GM21367 (cell line): Measurements from ENCODE around the gene TBL1X.

Experiments used
- ATAC-seq: cut with Tn5 transposase; IDR thresholded peaks from one replicate; pipeline ENCODE4 v1.9.1; 2021; ENCODE audit not compliant: unreplicated experiment

Gene TBL1X

DNA sequence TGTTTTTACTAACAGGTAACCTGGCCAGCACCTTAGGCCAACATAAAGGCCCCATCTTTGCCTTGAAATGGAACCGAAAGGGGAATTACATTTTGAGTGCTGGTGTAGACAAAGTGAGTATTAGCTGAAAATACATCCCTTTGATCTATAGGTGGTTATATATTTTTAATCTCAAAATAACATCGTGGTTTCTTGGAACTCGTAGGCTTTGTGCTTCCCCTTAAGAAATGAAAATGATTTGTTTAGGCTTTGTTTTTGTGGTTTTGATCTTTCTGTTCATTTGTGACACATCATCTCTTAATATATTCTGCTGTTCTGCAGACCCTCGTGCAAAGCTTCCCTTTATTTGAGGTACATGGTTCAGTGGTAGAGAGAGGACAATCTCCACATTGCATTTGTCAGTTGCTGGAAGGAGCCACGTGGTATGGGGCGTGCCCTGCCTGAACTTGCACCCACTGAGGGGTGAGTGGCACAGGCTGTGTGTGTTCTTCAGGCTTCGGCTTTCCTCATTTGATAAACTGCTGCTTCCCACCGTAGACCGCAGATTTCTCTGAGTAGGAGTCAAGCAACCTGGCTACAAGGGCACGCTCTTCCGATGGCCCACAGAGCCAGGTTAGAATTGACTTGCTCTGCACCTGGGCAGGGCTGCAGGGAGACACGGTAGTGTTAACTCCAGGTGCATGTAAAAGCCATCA lies 228.6 kb downstream of the TBL1X start:
- ATAC-seq = no peak

DNA sequence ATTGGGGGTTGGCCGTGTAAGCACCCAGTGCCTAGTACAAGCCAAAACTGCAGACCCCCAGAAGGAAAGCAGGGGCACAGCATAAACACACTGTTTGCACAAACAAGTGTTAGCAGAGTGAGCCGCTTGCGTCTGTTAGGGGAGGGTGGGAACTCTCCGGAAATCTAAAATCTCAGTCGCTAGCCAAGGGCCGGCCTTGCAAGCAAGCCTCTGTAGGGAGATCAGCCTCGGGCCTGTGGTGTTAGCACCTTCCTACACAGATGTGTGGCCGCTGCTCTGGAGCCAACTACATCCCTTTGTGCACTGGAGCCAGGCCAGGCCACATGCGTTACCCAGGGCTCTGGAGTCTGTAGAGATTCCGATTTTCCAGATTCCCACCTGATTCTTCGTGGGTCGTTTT lies 233.7 kb downstream of the TBL1X start:
- ATAC-seq = no peak

DNA sequence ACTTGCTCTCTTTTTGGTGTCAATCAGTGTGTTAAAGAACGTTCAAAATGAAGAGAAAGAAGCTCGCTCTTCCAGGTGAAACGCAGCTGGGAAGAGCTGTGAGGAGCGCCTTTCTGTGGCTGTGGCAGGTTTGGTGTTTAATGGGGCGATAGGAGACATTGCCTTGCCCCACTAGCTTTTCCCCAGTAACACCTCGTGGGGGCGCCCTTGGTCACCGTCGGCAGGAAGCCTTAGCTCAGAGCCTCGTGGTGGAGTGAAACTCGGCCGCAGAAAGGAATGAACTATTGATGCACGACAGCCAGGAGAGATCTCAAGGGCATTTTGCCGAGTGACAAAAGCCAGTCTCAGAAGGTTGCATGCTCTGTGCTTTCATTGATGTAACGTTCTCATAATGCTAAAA lies 235.7 kb downstream of the TBL1X start:
- ATAC-seq = no peak

DNA sequence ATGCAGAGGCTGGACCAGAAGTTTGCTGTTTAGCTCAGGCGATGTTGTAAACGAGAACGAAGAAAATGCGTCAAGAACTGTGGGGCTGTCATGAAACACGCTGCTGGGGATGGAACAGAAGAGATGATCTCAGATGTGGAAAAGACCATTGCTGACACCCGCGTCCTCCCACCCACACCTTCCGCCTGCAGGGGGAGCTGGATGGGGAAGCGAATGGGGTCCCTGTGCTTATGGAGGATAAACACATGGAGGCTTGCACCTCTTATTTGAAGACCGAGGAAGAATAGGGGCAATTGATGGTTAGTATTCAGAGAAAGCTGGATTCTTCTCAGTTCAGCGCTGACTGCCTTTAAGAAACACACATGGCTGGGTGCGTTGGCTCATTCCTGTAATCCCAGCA lies 236.9 kb downstream of the TBL1X start:
- no peak for ATAC-seq

DNA sequence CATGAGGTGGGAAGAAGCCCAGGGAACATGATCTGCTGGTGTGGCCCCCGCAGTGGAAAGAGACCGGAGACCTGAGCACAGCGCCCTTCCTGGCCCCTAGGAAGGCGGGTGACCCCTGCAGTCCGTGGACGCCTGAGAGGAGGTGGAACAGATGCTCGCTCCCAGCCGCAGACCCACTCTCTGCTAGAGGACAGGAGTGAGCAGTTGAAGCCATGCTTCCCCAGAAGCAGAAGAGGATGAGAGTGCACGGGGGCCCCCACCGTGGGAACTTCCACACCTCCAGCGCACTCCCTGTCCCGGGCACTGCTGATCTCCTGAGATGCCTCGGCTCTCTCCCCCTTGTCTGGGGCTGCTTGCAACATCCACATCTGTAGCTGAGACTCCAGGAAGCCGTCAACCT lies 238.5 kb downstream of the TBL1X start:
- no peak for ATAC-seq

DNA sequence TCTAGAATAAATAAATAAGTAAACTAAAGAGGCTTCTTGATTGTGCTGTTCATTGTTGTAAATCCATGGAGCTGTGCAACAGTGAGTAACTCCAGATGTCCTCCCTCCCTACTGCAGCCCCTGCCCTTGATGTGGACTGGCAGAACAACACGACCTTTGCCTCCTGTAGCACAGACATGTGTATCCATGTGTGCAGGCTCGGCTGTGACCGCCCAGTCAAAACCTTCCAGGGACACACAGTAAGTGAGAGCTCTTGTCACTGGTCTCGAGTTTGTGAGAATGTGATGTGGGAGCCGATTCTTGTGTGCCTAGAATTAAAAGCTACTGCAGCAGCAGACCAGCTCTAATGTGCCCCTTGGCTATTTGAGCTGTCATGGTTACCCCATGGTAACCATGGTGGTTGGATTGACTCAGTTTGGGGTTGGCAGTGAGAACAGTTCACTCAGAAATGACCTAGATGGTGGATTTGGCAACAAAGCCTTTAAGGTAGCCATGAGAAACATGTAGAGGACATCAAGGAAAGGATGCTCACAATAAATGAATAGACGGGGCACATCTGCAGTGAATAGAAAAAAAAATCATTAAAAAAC lies 240.1 kb downstream of the TBL1X start:
- no peak for ATAC-seq

DNA sequence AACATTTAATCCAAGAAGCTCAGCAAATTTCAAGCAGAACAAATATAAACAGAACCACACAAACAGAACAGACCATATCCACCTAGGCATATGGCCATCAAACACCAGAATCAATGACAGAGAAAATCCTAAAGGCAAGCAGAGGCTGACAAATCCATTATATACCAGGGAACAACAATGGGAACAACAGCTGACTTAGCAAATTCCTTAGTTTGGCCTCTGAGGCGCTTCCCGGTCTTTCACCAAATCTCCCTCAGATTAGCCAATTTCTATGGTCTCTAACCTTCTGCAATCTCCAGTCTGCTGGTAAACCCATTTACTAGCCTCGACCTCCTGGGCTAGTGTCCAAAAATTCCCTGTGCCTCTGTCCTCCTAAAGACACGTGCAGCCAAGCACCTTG lies 241.6 kb downstream of the TBL1X start:
- ATAC-seq = no peak

DNA sequence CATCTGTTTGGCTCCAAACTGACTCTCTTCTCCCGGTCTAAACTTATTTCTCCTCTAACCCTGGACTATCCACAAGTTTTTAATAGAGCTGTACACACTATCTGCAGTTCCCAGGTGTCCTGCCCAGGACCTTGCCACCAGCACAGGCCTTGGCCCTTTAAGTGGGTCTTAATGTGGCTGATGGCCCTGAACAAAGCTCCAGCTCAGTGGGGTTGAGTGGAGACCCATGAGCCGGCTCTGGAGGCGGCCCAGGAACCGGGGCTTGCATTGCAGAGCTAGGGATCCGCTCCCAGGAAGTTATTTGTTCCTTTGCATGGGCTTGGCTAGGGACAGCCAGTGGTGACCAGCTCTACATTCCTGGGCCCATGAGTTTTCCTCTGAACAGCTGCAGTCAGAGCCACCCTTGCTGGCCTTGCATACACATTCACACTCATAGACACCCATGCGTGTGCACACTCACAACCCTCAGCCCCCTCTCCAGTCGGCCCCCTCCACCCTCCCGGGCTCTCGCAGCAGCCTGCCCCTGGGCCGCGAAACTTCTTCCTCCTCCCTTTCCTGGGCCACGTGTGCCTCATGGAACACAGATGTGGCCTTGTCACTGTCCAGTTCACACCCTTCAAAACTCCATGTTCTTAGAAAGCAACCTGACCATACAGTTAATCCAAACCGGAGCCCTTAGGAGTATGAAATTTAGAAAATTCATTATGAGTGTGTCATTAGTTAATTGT lies 242.6 kb downstream of the TBL1X start:
- ATAC-seq = no peak

DNA sequence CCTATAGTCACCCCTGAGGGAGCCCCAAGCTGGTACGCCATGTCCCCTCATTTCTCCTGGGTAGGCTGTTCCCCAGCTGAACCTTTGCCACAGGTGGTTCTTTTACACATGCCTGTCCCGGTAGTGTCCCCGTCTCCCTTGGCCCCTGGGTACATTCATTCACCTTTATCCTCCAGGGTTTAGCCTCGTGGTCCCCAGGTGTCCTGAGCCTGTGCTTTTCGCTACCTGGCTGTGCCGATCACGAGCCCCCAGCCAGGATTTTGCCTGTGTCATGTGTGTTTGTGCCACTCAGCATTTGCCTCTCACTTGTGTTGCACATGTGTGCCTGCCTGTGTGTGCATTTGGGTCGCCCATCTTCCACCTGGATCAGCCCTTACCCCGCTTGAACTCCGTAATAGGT lies 243.2 kb downstream of the TBL1X start:
- no peak for ATAC-seq

DNA sequence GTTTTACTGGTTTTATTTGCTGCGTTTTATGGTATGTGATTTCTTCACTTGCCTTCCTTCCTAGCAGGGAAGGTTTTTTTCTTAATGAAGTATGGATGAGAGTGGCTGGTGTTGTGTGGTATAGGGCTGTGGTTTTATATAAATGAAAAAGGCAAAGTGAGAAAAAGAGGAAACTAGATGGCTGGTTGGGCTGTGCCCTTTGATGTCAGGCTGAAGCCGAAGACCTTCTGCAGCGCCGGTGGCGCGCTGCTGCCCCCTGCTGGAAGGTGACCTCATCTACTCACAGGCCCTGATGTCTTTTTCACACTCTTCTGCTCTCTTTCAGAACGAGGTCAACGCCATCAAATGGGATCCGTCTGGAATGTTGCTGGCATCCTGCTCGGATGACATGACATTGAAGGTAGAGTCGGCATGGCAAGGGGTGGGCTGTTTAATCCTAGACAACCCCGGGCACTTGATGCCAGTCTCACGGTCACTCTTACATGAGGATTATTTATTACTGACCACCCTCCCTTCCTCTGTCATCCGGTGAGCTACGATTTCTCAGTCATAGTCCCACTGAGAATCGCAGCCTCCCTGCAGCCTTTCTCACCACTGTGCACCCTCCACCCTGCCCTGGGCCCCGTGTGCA lies 244.2 kb downstream of the TBL1X start:
- peak; percentile 79 for ATAC-seq

DNA sequence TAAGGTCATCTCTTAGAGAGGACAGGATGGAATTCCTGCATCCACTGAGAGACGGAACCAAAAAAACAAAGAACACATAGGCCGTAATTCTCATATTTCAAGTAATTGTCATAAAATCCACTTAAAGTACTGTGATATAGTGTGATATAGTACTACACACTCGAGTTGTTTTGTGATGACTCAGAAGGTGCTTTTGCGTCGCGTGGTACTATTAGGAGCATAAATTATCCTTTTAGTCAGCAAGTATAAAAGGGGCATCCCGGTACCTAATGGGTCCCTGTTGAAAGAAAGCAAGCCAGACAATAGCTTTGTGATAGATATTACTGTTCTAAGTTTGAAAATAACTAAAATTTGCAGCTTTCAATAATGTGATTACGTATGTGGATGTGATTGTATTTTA lies 245.5 kb downstream of the TBL1X start:
- no peak for ATAC-seq

DNA sequence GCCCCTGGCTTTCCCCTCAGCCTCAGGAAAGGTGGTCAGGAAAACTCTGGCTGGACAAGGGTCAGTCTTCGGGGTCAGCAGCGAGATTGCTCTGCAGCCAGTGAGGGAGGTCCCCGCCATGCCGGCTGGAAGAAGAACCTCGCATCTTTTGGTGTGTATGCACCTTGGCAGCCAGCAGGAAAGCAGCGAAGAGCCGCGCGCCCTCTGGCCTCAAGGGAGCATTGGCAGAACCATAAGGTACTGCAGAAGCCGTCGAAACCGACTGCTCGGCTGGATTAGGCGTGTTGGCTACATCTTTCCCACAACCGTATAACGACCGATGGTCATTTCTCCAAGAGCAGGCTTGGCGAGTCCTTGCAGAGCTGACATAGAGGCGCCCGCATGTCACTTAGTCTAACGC lies 252.5 kb downstream of the TBL1X start:
- ATAC-seq = no peak

DNA sequence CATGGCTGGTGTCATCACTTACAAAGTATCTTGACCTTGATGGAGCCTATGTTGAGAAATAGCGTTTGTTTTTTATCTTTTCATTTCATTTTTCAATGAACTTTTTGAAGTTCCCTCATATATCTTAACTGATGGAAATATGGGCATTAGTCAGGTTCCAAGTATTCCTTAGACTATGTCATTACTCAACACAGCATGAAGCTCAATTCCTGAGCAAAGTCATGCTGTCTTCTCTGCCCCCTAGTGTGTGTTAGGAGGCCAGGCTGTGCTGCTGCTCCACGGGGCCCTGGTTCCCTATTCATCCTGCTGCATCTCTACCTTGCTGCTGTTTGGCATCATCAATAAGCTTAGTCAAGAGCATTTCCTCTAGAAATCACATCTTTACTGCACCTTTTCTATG lies 259.9 kb downstream of the TBL1X start:
- no peak for ATAC-seq

DNA sequence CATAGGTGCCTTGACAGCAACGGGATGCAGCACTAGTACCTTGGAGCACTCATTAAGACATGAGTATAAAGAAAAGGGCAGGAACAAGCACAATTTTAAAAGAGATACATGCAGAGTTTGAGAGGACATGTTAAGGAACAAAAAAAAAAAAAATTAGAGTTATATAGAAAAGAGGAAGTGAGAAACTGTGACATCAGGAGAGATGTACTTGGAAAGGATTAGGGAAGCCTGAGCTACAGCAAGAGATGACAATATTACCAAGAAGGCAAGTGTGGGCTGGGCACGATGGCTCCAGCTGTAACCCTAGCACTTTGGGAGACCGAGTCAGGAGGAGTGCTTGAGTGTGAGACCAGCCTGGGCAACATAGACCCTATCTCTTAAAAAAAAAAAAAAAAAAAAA lies 263.4 kb downstream of the TBL1X start:
- ATAC-seq = no peak

DNA sequence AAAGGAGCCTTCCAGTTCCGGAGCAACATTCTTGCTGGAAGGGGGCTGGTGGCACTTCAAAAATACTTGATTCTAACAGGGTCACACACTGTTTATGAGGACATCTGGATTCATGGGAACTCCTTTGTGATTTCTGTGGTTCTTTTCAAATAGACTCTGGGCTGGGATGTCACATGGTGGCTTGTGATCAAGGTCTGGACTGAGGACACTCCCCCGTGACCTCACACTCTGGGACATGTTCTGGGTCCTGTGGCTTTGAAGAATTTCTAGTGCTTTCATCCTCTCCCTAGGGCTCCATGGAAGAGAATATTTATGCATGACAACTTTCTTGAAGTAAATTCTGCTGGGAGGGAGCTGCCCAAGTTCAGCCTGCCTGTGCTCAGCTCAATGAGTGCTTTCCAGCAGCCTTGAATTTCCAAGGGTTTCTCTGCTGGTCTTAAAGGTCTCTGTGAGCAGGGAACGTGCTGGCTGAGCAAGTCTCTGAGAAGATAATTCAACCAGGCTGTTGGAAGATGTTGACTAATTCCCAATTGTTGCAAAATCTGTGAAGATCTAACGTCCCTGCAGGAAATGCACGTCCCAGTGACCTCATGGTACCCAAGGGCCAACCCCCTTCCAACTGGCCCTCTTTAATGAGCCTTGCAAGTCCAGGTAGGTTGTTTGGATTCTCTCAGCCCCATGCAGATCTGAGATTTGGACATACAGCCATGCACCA lies 264.5 kb downstream of the TBL1X start:
- no peak for ATAC-seq

DNA sequence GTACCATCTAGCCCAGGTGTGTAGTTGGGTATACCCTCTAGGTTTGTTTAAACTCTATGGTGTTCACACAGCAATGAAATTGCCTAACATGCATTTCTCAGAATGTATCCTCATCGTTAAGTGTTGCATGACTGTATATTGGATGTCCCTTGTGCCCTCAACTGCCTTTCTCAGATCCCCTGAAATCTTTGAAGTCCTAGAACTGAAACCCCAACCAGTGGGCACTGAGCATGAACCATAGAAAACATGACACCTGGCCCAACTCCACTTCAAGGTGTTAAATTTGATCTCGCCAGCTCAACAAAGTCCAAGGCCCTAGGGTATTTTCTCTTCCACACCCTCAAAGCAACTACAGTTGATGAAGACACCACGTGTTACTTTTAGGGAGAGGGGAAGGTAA lies 265.2 kb downstream of the TBL1X start:
- no peak for ATAC-seq

DNA sequence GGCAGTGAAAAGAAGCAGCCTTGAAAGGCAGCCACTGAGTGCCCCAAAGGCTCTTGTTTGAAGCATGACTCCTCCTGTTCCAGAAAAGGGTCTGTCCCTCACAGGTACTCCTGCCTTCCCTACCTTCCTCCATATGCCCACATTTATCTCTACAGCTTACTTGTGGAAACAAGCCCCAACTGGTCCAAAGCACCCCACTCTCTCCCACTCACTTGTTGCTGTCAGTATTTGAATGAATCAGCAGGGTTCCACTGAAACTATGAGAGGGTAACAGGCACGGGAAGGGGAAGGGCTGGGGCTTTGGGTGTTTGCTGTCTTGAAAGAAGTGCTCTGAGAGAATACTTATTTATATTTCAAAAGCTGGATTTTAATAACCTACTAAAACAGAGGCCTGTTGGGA lies 265.9 kb downstream of the TBL1X start:
- ATAC-seq = no peak

DNA sequence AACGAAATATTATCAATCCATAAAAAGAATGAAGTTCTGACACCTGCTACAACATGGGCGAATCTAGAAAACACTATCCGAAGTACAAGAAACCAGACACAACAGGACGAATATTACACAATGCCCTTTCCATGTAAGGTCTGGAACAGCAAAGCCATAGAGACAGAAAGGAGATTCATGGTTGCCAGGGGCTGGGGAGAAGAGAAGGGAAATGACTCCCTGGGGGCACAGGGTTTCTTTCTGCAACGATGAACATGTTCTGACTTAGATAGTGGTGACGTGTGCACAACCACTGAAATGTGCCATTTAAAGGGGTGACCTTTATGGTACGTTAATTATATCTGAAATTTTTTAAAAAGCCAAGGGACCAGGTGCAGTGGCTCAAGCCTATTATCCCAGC lies 272.5 kb downstream of the TBL1X start:
- no peak for ATAC-seq

DNA sequence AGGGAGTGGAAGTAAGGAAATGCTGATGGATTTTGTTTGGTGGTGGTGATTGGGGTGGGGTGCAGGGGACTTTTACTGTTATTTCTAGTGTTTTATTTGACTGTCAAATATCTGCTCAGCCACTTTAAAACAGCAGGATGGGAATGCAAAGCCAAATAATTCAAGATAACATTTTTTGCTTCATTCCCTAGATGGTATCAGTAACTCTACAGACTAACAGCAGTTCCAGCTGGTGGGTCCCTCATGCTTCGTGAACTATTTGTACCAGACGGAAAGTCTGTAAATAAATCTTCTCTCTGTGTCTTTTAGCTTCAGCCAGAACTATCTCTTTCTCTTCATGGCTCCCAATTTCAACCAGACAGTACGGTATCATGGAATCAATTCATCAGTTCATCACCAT lies 273.3 kb downstream of the TBL1X start:
- ATAC-seq = no peak

DNA sequence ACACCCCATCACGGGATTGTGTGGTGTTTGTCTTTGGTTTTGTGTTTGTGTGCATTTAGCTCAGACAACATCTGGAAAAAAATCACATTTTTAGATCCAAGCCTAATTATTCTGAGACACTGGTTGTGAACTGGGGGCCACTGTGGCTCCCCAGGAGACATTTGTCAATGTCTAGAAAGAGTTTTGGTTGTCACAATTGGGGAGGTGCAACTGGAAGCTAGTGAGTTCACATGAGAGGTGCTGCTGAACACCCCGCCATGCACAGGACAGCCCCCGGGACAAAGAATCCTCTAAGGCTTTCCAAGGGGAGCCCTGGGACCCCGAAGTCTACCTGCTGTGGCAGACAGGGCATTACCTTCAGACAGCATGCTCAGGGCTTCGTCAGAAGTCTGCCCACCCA lies 274.3 kb downstream of the TBL1X start:
- no peak for ATAC-seq

DNA sequence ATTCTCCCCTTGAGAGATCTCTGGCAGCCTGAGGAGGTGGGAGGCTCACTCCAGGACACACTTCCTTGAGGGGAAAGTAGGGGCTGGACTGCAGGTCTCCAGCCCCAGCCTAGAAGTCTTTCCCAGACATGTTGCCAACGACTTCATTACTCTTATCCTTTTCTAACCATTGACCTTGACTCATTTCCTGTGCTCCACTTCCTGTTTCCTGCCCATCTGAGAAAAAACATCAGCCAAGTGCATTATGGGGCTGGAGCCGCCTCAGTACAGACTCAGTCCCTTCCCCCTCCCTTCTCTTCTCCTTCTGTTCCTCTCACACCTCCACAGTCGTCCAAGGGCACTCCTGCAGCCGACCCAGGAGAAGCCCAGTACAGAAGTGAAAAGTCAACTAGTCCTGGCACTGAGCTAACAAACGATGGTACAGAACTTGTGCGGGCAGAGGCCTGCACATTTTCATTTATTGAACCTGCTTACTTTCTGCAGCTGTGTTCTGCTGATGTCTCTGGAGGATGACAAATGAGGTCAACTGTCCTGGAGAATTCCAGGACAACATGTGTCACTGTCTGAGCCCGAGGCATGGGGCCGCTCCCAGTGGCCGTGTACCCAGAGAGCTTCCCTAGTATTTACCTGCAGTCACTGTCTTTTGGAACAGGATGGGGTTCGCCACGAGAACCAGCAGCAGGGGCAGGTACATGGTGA lies 280.7 kb downstream of the TBL1X start:
- no peak for ATAC-seq
